NT2/D1 (cell line): ENCODE data around the gene SLC5A3.

Experiments used
- DNase-seq: peaks from one replicate; pipeline ENCODE4 v3.0.0-alpha.2; 2011; ENCODE audit warnings: low read depth, low spot score
- H3K27me3 ChIP-seq: 2 replicates; pipeline ENCODE4 v1.6.0; 2011; ENCODE audit warnings: mild to moderate bottlenecking; ENCODE audit not compliant: insufficient read length, insufficient read depth
- H3K36me3 ChIP-seq: 2 replicates; pipeline ENCODE4 v1.6.1; 2011; ENCODE audit warnings: mild to moderate bottlenecking, low read length, mixed read lengths; ENCODE audit not compliant: insufficient read depth, insufficient read length
- H3K4me1 ChIP-seq: 2 replicates; pipeline ENCODE4 v1.5.1; 2011; ENCODE audit not compliant: insufficient read depth, insufficient read length
- H3K4me3 ChIP-seq: 2 replicates; pipeline ENCODE4 v1.5.1; 2011; ENCODE audit warnings: low read depth; ENCODE audit not compliant: insufficient read length
- H3K9ac ChIP-seq: 2 replicates; pipeline ENCODE4 v1.6.0; 2011; ENCODE audit warnings: low read depth; ENCODE audit not compliant: insufficient read length
- H3K9me3 ChIP-seq: 2 replicates; pipeline ENCODE4 v1.5.1; 2011; ENCODE audit warnings: mild to moderate bottlenecking, low read length; ENCODE audit not compliant: insufficient read depth
- SUZ12 ChIP-seq: IDR thresholded peaks from 2 replicates; pipeline ENCODE4 v1.6.1; 2011; ENCODE audit not compliant: insufficient read length, insufficient read depth; ENCODE audit errors: extremely low read depth
- YY1 ChIP-seq: IDR thresholded peaks from 2 replicates; pipeline ENCODE4 v1.6.1; 2011; ENCODE audit not compliant: insufficient read length, insufficient read depth
- ZNF274 ChIP-seq: IDR thresholded peaks from 2 replicates; pipeline ENCODE4 v1.6.1; 2011; ENCODE audit warnings: mild to moderate bottlenecking, low read depth, low read length

Gene SLC5A3

GRCh38 chr21:34115160-34115559 is 41.8 kb downstream of the SLC5A3 start:
- H3K4me1 ChIP-seq, result peaks cover 2% of the 10 kb centered on the region
- DNase-seq, result no peak
- peaks cover 48% of the 10 kb centered on the region for H3K9me3 ChIP-seq
- no peak overlapping the region for H3K4me3 ChIP-seq
- H3K27me3 ChIP-seq, result no peaks in the 10 kb centered on the region
- TF ChIP-seq SUZ12 (no peak), YY1 (no peak), ZNF274 (no peak)
- H3K9ac ChIP-seq, result no peak overlapping the region
- H3K36me3 ChIP-seq, result peaks cover 36% of the 10 kb centered on the region

- no peak overlapping the region for H3K9ac ChIP-seq
- H3K9me3 ChIP-seq, result peaks cover 48% of the 10 kb centered on the region
- TF ChIP-seq SUZ12 (no peak), YY1 (no peak), ZNF274 (no peak)
- DNase-seq, result no peak
- H3K4me1 ChIP-seq, result peaks cover 2% of the 10 kb centered on the region
- no peaks in the 10 kb centered on the region for H3K27me3 ChIP-seq
- no peak overlapping the region for H3K4me3 ChIP-seq
- peaks cover 30% of the 10 kb centered on the region for H3K36me3 ChIP-seq
These were observed 43.2 kb downstream of the SLC5A3 start for GRCh38 chr21:34116569-34116968.

GRCh38 chr21:34120867-34121266 is 47.5 kb downstream of the SLC5A3 start:
- Histone ChIP-seq H3K9me3 (peaks cover 30% of the 10 kb centered on the region), H3K27me3 (no peaks in the 10 kb centered on the region), H3K9ac (no peak overlapping the region), H3K36me3 (peaks cover 40% of the 10 kb centered on the region), H3K4me3 (no peak overlapping the region), H3K4me1 (no peaks in the 10 kb centered on the region)
- DNase-seq, result no peak
- TF ChIP-seq ZNF274, result no peak
- no peak for TF ChIP-seq YY1
- TF ChIP-seq SUZ12, result no peak

GRCh38 chr21:34122047-34122446 is 48.7 kb downstream of the SLC5A3 start:
- no peak for DNase-seq
- no peak overlapping the region for H3K9ac ChIP-seq
- H3K4me3 ChIP-seq, result no peak overlapping the region
- TF ChIP-seq ZNF274 (no peak), YY1 (no peak), SUZ12 (no peak)
- H3K9me3 ChIP-seq, result peaks cover 18% of the 10 kb centered on the region
- peaks cover 3% of the 10 kb centered on the region for H3K4me1 ChIP-seq
- no peaks in the 10 kb centered on the region for H3K27me3 ChIP-seq
- peaks cover 41% of the 10 kb centered on the region for H3K36me3 ChIP-seq
